H54 (cell line): Measurements from ENCODE around the gene FCN3.

Experiments
- DNase-seq: peaks from one replicate; pipeline ENCODE4 v3.0.0; 2011; ENCODE audit warnings: low spot score, mixed read lengths; ENCODE audit not compliant: insufficient read length
- FAIRE-seq: peaks from 3 replicates; lab custom pipeline; 2011; peaks lifted over from hg19 to GRCh38; lab: Jason Lieb, UNC
- POLR2A ChIP-seq: IDR thresholded peaks from 2 replicates; pipeline ENCODE4 v1.6.1; 2011; ENCODE audit warnings: low read depth, mild to moderate bottlenecking, low read length

FCN3 gene

DNA sequence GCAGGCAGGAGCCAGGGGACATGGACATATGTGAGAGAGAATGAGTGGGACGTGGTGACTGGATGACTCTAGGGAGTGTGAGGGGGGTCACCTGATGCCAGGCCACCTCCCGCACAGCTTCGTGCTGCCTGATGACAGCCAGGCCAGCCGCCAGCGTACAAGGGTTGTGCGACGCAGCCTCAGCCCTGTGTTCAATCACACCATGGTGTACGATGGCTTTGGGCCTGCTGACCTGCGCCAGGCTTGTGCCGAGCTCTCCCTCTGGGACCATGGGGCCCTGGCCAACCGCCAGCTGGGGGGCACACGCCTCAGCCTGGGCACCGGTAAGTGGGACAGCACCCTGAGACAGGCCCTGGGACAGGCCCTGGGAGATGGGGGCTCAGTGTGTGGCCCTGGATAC lies 21.5 kb downstream of the FCN3 start:
- FAIRE-seq: no peak
- DNase-seq: no peak
- no peak for TF ChIP-seq POLR2A

- no peak for DNase-seq
- no peak for TF ChIP-seq POLR2A
- no peak for FAIRE-seq
Measured at GRCh38 chr1:27351541-27352107, 23.0 kb downstream of the FCN3 start.

DNA sequence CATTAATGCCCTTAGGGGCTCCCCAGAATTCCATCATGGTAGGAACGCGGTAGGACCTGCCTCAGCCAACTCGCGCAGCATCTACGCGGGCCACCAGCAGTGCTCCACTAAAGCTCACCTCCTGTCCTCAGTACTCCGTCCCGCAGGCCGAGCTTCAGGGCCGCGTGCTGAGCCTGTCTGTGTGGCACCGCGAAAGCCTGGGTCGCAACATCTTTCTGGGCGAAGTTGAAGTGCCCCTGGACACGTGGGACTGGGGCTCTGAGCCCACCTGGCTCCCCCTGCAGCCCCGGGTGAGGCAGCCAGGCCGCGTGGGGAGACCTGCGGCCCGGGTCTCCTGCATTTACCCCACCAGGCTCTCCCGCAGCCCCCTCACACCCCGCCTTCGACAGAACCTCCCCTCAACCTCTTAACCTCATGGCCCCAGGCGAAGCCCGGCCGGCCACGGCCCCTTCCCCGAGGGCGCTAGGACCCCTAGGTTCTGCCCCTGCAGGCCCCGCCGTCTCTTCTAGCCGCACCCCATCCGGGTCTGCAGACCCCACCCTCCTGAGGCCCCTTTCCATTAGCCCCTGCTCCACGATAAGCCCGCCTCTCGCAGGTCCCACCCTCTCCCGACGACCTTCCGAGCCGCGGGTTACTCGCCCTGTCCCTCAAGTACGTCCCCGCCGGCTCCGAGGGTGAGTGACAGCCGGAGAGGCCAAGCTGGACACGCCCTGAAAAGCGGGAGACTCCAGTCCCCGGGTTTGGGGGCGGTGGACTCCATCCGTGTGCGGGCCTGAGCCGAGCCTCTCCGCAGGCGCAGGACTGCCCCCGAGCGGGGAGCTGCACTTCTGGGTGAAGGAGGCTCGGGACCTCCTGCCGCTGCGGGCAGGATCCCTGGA lies 23.7 kb downstream of the FCN3 start:
- no peak for DNase-seq
- no peak for TF ChIP-seq POLR2A
- FAIRE-seq: no peak

DNA sequence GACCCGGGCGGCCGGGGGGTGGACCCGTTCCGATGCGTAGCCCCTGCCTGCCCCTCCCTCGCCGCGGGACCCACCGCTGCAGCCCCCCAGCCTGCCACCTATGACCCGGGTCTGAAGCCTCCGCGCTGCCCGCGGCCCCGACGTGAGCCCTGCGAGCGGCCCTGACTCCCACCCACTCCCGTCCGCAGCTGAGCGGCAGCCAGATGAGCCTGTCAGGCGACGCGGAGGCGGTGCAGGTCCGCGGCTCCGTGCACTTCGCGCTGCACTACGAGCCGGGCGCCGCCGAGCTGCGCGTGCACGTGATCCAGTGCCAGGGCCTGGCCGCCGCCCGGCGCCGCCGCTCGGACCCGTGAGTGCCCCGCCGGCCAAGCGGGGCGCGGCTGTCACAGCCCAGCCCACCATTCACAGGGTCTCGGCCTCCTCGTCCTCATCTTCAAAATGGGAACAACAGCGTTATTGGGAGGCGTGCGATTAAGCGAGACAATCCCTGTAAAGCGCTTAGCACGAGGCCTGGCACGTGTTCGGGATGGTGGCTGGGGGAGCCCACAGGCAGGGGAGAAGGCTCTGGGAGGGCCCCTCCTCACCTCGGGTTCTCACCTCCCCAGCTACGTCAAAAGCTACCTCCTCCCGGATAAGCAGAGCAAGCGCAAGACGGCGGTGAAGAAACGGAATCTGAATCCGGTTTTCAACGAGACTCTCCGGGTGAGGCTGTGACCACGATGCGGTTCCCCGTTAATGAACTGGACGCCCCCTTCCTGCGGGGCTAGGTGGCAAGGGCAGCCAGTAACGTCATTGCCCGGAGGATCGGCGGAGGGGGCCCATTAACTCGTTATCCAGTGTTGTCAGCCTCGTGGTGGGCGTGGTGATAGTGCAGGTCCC lies 24.6 kb downstream of the FCN3 start:
- FAIRE-seq (no peak), DNase-seq (no peak)
- TF ChIP-seq POLR2A: no peak

DNA sequence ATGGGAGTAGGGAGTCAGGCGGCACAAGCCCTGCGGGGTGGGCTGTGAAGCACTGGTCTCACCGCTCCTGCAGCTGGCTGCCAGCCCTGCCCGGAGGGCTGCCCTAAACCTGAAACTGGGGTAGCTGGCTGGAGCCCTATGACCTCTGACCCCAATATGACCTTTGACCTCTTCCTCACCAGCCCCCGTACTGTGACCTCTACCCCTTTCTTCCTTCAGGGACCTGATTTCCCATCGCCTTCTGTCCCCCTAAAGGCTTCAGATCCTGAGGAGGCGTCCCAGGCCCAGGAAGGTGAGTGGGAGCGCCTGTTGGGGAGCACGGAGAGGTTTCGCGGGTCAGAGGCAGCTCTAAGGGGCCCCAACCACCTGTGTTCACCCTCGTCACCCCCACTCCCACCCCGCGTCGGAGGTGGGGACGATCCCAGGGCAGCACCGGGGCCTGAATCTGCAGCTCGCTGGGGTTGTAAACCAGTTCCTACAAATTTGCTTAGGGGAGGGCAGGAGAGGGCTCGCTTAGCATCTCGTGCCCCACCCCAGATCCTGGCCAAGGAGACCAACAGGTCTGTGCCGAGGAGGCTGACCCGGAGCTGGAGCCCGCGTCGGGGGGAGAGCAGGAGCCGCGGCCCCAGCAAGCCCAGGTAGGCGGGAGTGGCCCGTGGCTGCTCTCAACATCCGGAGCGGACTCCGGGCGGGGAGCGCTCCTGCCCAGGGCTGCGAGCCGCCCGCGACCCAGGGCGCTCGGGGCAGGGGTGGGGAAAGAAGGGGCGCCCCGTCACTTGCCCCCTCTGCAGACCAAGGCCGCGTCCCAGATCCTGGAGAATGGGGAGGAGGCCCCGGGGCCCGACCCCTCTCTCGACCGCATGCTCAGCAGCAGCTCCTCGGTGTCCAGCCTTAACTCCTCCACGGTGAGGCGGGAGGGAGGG lies 25.5 kb downstream of the FCN3 start:
- peak; percentile 51 for DNase-seq
- TF ChIP-seq POLR2A: no peak
- no peak for FAIRE-seq

DNA sequence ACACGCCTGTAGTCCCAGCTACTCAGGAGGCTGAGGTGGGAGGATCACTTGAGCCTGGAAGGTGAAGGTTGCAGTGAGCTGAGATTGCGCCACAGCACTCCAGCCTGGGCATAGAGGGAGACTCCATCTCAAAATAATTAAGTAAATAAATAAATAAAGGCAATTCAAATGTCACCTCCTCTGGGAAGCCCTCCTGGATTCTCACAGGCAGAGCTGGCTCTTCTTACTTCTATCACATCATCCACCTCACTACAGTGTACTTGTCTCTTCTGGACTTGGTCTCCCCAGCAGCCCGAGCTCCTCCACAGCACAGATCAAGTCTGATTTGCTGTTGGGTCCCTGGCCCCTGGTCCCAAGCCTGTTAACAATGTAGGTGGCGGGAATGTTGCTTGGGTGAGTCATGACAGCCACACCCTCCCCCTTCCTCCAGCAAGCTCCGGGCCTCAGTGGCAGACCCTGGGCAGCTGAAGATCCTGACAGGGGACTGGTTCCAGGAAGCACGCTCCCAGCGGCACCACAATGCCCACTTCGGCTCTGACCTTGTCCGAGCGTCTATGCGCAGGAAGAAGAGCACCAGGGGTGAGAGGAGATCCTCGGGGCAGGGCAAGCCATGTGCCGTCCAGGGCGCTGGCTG lies 27.5 kb downstream of the FCN3 start:
- FAIRE-seq (no peak), DNase-seq (no peak)

DNA sequence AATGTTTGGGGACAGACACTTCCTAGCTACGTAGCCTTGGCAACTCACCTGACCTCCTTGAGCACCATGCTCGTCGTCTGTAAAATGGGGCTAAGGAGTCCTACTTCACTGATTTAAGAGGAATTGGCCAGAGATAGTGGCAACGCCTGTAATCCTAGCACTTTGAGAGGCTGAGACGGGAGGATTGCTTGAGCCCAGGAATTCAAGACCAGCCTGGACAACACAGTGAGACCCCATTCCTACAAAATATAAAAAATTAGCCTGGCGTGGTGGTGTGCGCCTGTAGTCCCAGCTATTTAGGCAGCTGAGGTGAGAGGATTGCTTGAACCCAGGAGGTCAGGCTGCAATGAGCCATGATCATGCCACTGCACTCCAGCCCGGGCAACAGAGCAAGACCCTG lies 28.3 kb downstream of the FCN3 start:
- FAIRE-seq (no peak), DNase-seq (no peak)
- no peak for TF ChIP-seq POLR2A

More for the DNA sequence above, 27.5 kb downstream of the FCN3 start:
- no peak for TF ChIP-seq POLR2A

DNA sequence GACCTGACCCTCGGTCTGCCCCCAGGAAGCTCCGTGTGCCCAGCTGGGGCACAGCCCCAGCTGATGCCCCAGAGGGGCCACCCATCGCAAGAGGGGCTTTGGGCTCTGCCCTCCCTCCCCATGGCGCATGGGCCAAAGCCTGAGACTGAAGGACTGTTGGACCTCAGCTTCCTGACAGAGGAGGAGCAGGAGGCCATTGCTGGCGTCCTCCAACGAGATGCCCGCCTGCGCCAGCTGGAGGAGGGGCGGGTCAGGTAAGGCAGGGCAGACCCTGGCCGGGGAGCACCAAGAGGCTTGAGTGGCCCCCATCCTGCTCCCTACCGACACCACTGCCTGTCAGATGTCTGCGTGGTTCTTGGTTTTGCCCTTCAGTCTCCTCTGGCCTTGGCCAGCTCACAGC lies 29.4 kb downstream of the FCN3 start:
- TF ChIP-seq POLR2A: no peak
- no peak for FAIRE-seq

GRCh38 chr1:27343639-27344025 lies 31.0 kb downstream of the FCN3 start:
- FAIRE-seq (no peak), DNase-seq (no peak)
- TF ChIP-seq POLR2A: no peak

More for the DNA sequence above, 29.4 kb downstream of the FCN3 start:
- no peak for DNase-seq

DNA sequence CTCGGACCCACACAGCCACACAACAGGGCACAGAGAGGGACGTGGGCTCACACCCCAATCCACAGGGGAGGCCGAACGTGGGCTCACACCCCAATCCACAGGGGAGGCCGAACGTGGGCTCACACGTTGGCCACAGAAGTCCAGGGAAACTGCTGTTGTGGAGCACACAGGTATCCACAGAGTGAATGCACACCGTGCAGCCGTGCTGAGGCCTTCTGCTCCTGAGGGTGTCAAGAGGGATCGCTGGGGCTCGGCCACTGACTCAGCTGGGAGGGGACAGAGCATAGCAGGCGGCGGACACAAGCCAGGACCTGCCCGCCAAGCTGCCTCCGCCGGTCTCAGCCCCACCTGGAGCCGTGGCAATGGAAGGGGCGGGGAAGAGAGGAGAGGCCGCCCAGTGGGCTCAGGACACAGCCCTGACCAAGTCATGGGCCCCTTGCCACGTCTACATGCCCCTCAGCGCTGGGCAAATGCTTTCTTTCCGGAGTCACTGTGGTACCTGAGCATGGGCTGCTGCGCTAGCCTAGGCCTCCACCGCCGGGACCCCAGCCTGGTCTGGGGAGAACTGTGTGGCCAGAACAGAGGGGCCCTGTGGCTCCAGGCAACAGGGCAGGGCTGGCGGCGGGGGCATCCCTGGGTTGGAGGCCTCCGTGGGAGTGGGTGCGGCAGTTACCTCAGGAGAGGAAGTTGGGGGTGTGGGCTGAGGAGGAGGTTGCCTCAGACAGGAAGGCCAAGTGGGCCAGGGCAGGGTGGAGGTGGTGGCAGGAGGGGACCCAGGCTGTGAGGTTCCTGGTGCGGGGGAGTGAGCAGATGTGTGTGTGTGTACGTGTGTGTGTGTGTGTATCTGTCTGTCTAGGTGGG lies 31.6 kb downstream of the FCN3 start:
- DNase-seq: no peak

DNA sequence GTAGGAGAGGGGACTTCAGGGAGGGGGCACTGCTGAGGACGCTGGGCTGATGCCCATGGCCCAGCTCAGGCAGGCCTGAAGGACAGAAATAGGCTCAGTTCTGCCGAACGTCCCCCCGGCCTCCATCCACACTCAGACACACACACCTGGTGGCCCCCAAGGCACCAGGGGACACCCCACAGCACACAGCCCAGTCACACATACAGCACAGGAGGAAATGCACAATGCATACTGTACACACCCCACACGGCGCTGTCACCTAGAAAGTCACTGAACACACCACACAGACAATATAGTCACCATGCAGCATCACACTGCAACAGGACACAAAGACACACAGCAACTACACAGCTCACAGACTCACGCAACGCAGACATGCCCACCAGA lies 32.2 kb downstream of the FCN3 start:
- FAIRE-seq (no peak), DNase-seq (no peak)
- TF ChIP-seq POLR2A: no peak

More for the DNA sequence above, 31.6 kb downstream of the FCN3 start:
- FAIRE-seq: no peak
- TF ChIP-seq POLR2A: no peak

DNA sequence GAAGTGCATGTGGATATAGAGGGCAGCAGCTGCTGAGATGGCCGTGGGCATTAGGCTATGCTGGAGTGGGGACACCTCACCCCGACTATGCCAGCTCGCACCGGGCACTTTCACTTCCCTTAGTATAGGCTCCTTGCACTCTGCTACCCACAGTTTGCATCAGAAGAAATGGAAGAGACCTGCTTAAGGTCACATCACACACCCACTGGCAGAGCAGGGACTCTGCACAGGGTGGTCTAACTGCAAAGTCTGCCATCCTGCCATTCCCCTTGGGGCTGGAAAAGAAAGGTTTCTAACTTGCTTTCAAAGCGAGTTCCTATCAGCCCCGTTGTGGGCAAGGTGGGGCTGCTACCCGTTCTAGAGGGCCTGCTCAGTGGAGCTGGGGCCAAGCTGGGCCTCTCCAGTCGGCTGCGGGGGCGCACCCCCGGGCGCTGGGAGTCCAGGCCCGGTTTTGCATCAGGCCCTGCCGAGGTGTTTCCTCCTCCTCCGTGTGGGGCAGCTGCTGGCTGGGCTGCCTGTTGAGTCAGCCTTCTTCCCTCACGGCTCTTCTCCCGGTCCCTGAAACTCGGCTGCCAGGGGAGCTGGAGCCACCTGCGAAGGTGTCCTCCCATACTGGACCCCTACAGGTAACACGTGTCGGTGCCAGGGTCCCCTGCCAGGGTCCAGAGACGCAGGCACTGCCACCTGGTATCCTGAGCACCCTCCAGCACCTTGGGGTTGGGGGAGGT lies 32.9 kb downstream of the FCN3 start, which contains the start of gene SYTL1:
Gene SYTL1, plus strand, starts transcription at position 498 of the 728 bp plus-strand sequence. CDS start 3,313 bp downstream, outside the sequence.
- FAIRE-seq (no peak), DNase-seq (peak; percentile 89)
- TF ChIP-seq POLR2A: no peak
